ENCODE results near the gene CLDN24. TPM values are rescaled to one million over a fixed set of nuclear protein-coding genes. Genes with fewer than 3 reads are reported as not detected.

CLDN24 gene
- not detected in 2 replicates for total RNA-seq
- polyA plus RNA-seq: 0.94 TPM in 1 of 2 replicates, not detected in the other

- Histone ChIP-seq H2AFZ (no peak within 1 kb of the TSS), H3K27me3 (no peaks in the 10 kb centered on the region), H3K4me1 (ENCODE audit: insufficient read depth) (no peaks in the 10 kb centered on the region), H3K4me3 (no peak within 1 kb of the TSS), H3K36me3 (replicated peaks; ENCODE audit: insufficient read depth, low read depth) (no peaks in the 10 kb centered on the region), H3K9me3 (ENCODE audit: low read depth) (peaks cover 5% of the 10 kb centered on the region), H4K20me1 (ENCODE audit: insufficient read depth, poor library complexity, severe bottlenecking) (no peaks in the 10 kb centered on the region), H3K27ac (no peak within 1 kb of the TSS), H3K79me2 (no peaks in the 10 kb centered on the region), H3K4me2 (no peak within 1 kb of the TSS), H3K9me2 (replicated peaks; ENCODE audit: insufficient read depth) (no peaks in the 10 kb centered on the region)
- DNase-seq (ENCODE audit: low spot score): no peak
- TF ChIP-seq EZH2phosphoT487 (IDR thresholded peaks at IDR 0.05; ENCODE audit: low read depth, severe bottlenecking, unreplicated experiment): no peak
- no peak for TF ChIP-seq CTCF (IDR thresholded peaks at IDR 0.05; ENCODE audit: poor library complexity)
- TF ChIP-seq EZH2 (IDR thresholded peaks at IDR 0.05; ENCODE audit: borderline replicate concordance): no peak
- 92% methylated on average over 5 of the region's 5 CpGs for WGBS (ENCODE audit: low lambda C conversion rate, missing lambda C conversion rate)
Measured at GRCh38 chr4:183322326-183322725, at the start of gene CLDN24. Gene CLDN24 (minus strand): TSS chr4:183322426. CDS start chr4:183322426, 0 bp downstream.

GRCh38 chr4:183370786-183371185, 48.6 kb upstream of the CLDN24 start:
- no peak for TF ChIP-seq CTCF (IDR thresholded peaks at IDR 0.05; ENCODE audit: poor library complexity)
- Histone ChIP-seq H3K4me2 (no peak overlapping the region), H3K36me3 (replicated peaks; ENCODE audit: insufficient read depth, low read depth) (no peaks in the 10 kb centered on the region), H3K4me3 (no peak overlapping the region), H3K27ac (no peak overlapping the region), H3K27me3 (no peaks in the 10 kb centered on the region), H3K9me2 (replicated peaks; ENCODE audit: insufficient read depth) (no peaks in the 10 kb centered on the region), H4K20me1 (ENCODE audit: insufficient read depth, poor library complexity, severe bottlenecking) (no peaks in the 10 kb centered on the region), H3K9me3 (ENCODE audit: low read depth) (no peaks in the 10 kb centered on the region), H2AFZ (no peak overlapping the region), H3K4me1 (ENCODE audit: insufficient read depth) (no peaks in the 10 kb centered on the region), H3K79me2 (no peaks in the 10 kb centered on the region)
- DNase-seq (ENCODE audit: low spot score): no peak
- WGBS (ENCODE audit: low lambda C conversion rate, missing lambda C conversion rate): 73% methylated on average over 12 of the region's 12 CpGs

GRCh38 chr4:183369073-183369472, 46.8 kb upstream of the CLDN24 start:
- Histone ChIP-seq H3K9me3 (ENCODE audit: low read depth) (no peaks in the 10 kb centered on the region), H3K27ac (no peak overlapping the region), H3K4me3 (no peak overlapping the region), H2AFZ (no peak overlapping the region), H3K79me2 (no peaks in the 10 kb centered on the region), H3K4me1 (ENCODE audit: insufficient read depth) (peaks cover 4% of the 10 kb centered on the region), H3K9me2 (replicated peaks; ENCODE audit: insufficient read depth) (no peaks in the 10 kb centered on the region), H3K27me3 (no peaks in the 10 kb centered on the region), H4K20me1 (ENCODE audit: insufficient read depth, poor library complexity, severe bottlenecking) (no peaks in the 10 kb centered on the region), H3K36me3 (replicated peaks; ENCODE audit: insufficient read depth, low read depth) (no peaks in the 10 kb centered on the region), H3K4me2 (no peak overlapping the region)
- WGBS (ENCODE audit: low lambda C conversion rate, missing lambda C conversion rate): 77% methylated on average over 8 of the region's 8 CpGs
- TF ChIP-seq EZH2phosphoT487 (IDR thresholded peaks at IDR 0.05; ENCODE audit: low read depth, severe bottlenecking, unreplicated experiment) (no peak), CTCF (IDR thresholded peaks at IDR 0.05; ENCODE audit: poor library complexity) (no peak), EZH2 (IDR thresholded peaks at IDR 0.05; ENCODE audit: borderline replicate concordance) (no peak)
- no peak for DNase-seq (ENCODE audit: low spot score)
